Measurements from ENCODE around the gene KLHL2.

DNA sequence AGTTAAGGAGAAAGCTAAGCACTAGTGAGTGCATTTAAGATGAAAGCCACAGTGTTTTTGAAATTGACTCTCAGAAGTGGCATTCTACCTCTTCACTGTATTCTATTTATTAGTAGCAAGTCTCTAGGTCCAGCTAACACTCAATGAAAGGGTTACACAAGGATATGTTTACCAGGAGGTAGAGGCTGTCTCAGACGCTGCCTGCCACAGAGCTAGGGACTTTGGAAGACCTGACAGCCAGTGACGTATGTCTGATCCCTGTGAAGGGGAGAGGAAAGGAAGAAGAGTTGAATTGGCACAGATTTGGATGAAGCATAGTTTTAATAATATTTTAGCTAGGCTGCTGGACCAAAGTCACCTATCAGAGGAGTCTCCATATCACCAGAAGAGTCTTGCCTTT, 36.5 kb upstream of the KLHL2 start:
- TF ChIP-seq, protein P1, sequence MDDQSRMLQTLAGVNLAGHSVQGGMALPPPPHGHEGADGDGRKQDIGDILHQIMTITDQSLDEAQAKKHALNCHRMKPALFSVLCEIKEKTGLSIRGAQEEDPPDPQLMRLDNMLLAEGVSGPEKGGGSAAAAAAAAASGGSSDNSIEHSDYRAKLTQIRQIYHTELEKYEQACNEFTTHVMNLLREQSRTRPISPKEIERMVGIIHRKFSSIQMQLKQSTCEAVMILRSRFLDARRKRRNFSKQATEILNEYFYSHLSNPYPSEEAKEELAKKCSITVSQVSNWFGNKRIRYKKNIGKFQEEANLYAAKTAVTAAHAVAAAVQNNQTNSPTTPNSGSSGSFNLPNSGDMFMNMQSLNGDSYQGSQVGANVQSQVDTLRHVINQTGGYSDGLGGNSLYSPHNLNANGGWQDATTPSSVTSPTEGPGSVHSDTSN (CRISPR knock-in tag; IDR thresholded peaks at IDR 0.05) = no peak
- no peak for TF ChIP-seq ZNF211 (tag by site-specific recombination; IDR thresholded peaks at IDR 0.05; ENCODE audit: low read depth)

Data from HEK293 (cell line).